Activated CD4-positive, alpha-beta T cell treated with anti-CD3 and anti-CD28 coated beads, Interleukin-2, amount 50 U/mL, for 24 hours (primary cell): ENCODE data around the gene HINFP.
"Not testable (repeated sequence)": the region's sequence is repeated elsewhere in the genome, so short reads cannot be mapped to it uniquely, and the experiment has no call there.

ENCODE experiments used
- DNase-seq, 2 donors: peaks; one replicate each; pipeline ENCODE4 v3.0.0-alpha.2; 2020; ENCODE audit warnings: low read depth in 1 of 2, low spot score in 1 of 2

HINFP gene

DNA sequence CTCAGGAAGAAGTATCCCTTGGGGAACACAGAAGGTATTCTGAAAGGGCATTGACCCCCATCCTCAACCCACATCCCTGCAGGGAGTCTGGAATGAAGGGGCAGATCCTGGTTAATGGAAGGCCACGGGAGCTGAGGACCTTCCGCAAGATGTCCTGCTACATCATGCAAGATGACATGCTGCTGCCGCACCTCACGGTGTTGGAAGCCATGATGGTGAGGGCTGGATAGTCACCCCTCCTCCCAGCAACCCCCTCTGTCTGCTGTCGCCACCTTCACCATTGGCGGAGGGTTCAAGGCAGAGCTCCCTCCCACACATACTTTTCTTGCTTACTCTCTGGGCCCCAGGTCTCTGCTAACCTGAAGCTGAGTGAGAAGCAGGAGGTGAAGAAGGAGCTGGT, 32.8 kb downstream of the HINFP start:
- no peak for DNase-seq

DNA sequence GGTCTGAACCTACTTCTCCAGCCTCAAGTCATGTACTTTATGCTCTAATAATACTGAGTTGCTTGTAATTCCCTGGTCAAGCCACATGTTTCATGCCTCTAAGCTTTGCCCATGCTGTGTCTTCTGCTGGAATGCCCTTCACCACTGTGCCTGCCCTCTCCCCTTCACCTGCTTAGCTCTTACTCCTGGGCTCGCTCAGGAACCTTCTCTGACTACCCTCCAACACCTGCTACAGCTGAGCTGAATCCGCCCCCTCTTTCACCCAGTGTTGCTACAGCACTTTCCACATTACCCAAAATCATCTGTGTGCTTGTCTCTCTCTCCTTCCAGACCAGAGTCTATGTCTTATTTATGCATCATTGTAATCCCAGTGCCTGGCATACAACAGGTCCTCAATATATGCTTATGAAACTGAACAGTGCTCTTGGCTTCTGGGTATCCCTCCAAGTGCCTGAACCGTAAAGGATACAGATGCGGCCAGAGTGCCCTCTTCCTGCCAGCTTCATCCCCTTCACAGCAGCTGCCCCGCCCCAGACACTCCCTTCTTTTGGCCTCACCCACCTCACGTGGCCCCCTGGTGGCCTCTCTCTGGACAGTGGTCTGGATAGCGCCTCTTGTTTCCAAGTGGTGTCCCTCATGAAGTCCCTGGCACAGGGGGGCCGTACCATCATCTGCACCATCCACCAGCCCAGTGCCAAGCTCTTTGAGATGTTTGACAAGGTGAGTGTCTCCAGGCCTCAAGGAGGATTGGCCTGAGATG, 34.5 kb downstream of the HINFP start:
- DNase-seq: no peak

DNA sequence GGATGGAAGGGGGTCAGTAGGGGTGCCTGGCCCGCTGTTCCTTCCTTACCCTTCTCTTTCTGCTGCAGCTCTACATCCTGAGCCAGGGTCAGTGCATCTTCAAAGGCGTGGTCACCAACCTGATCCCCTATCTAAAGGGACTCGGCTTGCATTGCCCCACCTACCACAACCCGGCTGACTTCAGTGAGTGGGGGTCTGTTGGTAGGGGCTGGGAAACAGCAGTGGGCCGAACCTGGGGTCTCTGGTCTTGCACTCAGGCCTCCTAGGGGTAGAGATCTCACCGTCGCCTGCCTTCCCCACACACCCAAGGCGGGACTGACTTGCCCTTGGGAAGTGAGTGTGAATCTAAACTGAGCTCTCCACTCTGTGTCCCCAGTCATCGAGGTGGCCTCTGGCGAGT, 35.1 kb downstream of the HINFP start:
- no peak for DNase-seq

DNA sequence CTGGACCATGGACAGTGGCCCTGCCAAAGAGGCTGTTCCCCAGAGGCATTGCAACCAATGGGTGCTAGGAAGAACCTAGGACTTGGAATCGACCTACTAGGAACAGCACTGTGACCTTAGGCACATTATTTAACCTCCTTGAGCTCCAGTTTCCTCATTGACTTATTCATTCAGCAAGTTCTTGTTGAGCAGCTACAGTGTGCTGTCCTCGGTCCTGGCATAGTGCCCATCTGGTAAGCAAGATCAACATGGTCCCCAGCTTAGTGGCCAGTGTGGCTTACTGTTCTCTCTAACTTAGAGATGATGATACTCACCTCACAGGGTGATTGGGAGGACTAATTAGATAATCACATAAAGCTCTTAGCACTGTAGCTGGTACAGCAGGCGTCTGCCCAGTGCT, 35.7 kb downstream of the HINFP start:
- no peak for DNase-seq

DNA sequence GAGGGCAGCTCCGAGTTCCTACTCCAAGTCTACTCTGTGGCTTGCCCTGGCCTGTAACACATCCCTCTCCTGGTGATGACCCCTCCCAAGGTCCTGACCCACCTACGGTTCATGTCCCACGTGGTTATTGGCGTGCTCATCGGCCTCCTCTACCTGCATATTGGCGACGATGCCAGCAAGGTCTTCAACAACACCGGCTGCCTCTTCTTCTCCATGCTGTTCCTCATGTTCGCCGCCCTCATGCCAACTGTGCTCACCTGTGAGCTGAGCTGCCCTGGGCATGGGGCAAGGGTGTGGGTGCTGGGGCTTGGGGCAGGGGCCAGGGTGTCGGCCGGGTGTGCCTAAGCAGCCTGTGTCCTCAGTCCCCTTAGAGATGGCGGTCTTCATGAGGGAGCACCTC, 37.1 kb downstream of the HINFP start:
- no peak for DNase-seq

DNA sequence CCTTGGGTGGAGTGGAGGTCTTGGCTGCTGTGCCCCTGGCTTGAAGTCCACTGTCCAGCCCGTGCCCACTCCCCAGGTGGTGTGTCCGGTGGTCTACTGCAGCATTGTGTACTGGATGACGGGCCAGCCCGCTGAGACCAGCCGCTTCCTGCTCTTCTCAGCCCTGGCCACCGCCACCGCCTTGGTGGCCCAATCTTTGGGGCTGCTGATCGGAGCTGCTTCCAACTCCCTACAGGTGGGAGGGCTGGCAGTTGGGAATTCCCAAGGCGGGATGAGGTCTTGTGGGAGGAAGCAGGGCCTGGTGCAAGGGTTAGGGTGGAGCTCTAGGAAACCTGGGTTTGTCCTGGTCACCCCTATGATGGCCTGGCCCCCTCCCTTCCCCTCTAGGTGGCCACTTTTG, 38.8 kb downstream of the HINFP start:
- DNase-seq: no peak

DNA sequence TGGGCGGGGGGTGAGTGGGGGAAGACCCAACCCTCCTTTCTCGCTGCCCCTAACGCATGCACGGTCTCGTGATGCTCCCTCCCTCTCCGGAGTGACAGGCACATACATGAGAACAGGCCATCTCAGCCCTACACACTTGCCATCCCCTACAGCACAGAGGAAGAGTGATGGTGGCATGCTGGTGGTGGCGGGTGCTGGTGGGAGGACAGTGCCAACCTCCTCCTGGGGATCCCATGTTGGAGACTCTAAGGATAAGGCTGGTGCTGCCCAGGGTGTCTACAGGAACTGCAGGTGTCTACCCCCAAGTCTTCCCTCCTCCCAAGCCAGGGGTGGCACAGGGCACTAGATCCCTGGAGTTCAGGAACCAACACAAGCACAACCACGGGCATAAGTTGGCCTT, 40.5 kb downstream of the HINFP start:
- no peak for DNase-seq

DNA sequence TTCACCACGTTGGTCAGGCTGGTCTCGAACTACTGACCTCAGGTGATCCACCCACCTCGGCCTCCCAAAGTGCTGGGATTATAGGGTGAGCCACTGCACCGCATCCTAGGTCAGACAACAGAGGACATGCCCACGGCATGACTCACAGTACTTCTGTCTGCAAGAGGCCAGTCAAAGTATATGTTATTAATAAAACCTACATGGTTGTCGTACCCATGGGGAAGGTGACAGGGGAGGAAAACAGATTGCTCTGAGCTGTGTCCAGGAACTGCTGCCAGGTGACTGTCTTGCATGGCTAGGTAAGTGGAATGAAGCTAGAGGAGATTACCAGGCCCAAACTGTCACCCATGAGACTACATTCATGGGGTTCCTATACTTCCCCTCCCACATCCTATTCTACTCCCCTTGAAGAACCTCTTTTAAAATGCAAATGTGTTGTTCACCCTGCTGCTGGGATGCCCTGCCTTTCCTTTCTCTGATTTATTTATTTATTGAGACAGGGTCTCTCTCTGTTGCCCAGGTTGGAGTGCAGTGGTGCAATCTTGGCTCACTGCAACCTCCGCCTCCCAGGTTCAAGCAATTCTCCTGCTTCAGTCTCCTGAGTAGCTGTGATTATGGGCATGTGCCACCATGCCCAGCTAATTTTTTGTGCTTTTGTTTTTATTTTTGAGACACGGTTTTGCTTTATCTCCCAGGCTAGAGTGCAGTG, 45.1 kb downstream of the HINFP start:
- no peak for DNase-seq

DNA sequence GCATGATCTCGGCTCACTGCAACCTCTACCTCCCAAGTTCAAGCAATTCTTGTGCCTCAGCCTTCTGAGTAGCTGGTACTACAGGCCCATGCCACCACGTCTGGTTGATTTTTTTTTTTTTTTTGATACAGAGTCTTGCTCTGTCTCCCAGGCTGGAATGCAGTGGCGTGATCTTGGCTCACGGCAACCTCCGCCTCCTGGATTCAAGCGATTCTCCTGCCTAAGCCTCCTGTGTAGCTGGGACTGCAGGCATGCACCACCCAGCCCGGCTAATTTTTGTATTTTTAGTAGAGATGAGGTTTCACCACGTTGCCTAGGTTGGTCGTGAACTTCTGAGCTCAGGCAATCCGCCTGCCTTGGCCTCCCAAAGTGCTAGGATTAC, 45.7 kb downstream of the HINFP start:
- DNase-seq: not testable (repeated sequence)

DNA sequence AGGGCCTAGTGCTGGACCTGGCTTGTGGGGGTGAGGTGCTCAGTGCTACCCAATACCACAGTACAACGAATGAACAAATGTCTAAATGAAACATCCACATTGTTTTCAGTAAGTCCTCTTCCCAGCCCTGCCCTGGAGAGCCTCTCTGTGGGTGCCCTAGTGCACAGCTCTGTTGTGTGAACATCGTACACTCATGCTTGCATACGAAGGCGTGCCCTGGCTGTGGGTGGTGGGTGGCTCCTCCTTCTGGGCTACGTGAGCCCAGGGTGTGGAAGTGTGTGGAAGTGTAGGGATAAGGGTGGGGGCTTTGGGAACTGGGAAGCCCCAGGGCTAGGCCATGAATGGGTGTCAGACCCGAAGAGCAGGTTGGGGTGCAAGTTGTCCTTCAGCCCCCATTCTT, 46.6 kb downstream of the HINFP start:
- DNase-seq: no peak

DNA sequence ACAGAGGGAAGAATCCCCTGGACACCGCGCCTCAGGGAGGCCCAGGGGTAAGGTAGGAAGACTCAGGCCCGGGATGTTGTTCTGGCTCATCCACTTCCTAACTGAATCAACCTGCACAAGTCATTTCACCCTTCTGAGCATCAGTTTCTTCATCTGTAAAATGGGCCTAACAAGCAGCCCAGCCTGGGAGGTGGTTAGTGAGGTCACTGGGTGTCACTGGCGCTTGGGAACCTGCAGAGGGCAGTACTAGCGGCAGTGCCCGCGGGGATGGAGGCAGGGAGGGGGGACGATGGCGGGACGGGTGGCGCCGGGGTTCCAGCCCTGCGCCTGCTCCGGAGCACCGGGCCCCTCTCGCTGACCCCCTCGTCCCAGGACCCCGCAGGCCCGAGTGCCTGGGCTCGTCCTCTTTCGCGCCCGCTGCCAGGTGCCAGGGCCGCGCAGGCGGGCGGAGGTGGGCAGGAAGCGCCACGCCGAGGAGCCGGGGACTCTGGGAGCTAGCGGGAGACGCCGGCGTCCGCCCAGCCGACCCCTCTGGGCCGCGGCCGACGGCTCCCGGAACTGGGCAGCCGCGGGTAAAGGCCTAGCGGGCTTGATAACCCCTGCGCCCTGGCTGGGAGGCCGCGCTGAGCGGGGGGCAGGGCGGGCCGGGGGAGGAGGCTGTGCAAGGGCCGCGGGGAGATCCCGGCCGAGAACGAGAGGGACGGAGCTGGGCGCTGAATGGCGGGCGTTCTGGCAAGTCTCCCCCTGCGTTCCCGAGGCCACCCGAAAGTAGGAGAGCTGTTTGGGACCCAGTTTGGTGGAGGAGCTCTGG, 47.3 kb downstream of the HINFP start, which contains the start of gene NLRX1:
TSS of gene NLRX1 (plus strand) at position 255 of the 811 bp plus-strand sequence. CDS start 2,679 bp downstream, outside the sequence.
- DNase-seq: peak; percentile 64 to 84

DNA sequence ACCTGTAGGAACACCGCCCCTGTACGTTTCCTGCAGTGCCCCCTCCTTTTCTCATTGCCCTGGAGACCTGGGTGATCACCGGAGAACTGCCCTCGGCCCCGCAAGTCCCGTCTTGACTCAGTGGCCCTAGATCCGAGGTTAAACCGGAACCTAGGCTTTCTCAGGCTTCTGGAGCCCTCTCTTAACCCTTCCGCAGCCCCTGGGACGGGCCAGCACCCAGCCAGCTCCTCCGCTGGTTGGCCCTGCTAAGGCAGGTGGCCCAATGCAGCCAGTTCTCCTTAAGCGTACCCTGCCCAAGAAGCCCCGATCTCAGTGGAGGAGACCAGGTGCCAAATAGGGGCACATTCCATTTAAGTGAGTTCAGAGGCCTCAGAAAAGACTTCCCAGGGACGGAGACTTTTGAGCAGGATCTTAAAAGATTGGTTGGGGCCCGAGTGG, 47.9 kb downstream of the HINFP start:
- DNase-seq: peak in 1 of 2 donors; percentile 28

DNA sequence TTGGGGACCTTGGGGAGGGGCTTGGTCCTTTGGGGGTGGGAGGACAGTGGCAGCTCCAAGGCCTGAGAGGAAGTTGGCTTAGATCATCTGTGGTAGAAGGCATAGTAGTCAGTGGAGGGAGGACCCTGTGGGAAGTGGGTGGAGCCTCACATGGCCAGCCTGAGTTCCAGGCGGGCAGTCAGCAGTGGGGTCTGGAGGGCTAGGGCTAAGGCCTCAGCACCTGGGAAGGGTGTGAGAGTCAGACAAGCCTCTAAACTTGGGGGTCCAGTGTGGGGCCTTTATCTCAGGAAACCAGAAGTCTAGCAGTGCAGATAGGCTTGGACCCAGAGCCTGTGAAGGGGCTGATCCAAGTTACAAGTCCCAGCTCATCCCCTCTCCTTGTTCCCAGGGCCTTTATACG, 51.1 kb downstream of the HINFP start:
- DNase-seq: no peak

DNA sequence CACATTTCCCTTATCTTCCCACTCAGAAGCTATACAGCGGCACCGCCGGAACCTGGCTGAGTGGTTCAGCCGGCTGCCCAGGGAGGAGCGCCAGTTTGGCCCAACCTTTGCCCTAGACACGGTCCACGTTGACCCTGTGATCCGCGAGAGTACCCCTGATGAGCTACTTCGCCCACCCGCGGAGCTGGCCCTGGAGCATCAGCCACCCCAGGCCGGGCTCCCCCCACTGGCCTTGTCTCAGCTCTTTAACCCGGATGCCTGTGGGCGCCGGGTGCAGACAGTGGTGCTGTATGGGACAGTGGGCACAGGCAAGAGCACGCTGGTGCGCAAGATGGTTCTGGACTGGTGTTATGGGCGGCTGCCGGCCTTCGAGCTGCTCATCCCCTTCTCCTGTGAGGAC, 52.1 kb downstream of the HINFP start:
- no peak for DNase-seq

DNA sequence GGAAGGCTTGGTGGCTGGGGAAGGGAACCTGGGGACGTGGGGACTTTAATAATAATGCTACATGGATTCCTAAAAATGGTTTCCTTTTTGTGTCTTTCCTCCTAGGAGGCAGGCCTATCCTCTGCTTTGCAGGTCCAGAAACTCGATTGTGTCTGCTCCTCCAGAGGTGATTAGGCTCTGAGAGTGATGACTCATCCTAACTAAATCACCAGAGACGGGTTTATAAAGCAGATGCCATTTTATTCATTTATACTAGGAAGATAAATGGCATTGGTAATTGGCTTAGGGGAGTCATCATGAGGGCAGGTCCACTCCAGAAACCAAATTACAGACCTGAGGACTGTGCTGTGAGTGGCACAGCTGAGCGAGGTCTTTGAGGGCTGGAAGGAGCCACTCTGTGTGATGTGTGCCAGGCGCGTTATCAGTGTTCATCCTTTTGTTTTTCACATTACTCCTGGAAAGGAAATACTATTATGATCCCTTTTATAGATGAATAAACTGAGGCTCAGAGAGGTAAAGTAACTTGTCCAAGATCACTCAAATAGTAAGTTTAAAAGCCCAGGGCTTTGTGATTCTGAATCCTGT, 54.2 kb downstream of the HINFP start:
- DNase-seq: no peak

DNA sequence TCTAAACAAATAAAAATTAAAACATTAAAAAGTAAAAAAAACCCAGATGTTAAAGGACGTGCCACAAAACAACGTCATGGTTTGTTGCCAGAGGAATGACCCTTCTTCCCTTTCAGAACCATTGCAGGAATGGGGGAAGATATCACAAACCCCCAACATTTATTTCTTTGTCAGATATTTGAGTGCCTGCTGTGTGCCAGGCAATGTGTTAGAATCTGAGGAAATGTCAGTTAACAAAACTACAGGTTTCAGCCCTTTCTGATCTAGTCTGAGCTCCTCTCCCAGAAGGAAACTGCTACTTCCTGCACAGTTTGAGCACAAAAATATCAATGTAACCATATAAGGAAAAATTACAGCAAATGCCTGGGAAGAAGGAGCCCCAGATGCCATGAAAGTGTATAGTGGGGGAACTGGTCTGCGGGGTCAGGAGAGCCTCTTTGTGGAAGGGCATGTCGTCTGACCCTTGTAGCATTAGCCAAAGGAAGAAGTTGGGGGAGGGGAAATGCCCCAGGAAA, 56.8 kb downstream of the HINFP start:
- no peak for DNase-seq

DNA sequence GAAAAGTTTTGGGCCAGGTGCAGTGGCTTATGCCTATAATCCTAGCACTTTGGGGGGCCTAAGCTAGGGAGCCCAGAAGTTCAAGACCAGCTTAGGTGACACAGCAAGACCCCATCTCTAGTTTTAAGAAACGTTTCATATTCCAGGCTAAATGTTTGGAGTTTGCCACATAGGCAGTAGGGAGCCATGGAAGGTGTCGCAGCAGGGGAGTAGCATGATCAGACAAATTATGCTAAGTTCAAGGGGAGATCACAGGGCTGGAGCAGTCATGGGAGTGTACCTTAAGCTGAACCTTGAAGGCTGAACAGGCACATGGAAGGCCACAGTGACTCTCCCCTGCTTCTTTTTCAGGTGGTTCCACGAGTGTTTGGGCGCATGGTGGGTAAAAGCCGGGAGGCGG, 58.0 kb downstream of the HINFP start:
- DNase-seq: no peak

DNA sequence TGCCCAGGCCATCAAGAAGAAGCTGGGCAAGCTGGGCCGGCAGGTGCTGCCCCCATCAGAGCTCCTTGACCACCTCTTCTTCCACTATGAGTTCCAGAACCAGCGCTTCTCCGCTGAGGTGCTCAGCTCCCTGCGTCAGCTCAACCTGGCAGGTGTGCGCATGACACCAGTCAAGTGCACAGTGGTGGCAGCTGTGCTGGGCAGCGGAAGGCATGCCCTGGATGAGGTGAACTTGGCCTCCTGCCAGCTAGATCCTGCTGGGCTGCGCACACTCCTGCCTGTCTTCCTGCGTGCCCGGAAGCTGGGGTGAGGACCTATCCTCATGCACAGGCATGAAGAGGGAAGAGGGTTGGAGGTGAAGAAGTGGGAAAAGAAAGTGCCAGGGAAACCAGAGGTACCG, 58.6 kb downstream of the HINFP start:
- no peak for DNase-seq

DNA sequence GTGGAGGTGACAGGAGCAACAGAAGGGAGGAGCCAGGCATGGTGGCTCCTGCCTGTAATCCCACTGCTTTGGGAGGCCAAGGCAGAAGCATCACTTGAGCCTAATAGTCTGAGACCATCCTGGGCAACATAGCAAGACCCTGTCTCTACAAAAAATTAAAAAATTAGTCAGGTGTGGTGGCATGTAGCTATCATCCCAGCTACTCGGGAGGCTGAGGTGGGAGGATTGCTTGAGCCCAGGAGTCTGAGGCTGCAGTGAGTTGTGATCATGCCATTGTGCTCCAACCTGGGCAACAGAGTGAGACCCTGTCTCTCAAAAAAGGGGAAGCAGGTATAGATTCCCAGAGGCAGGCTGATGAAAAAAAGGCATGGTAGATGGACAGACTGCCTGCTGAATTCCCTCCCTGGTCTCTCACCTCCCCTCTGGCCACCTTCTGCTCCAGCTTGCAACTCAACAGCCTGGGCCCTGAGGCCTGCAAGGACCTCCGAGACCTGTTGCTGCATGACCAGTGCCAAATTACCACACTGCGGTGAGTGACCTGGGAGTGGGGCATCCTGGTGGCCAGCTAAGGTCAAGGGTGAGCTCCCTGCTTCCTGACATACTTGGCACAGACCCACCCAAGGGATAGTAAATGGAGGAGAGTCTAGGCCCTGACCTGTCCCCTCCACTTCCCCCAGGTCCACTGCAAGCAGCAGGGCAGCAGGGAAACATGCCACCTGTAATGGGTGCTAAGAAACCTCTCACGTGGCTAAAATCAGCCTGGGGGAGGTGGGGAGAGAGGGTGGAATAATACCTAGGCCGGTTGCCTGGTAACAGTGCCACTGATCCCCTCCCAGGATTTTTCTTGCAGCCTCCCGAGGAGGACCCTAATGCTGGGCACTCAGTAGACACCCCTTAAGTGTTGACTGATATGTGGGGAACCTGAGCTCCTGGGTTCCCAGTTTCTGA, 59.6 kb downstream of the HINFP start:
- no peak for DNase-seq
